GM12892 (cell line): ENCODE results near the gene CD33. TPM values are rescaled to one million over a fixed set of nuclear protein-coding genes. Genes with fewer than 3 reads are reported as not detected.
"Not testable (repeated sequence)": the region's sequence is repeated elsewhere in the genome, so short reads cannot be mapped to it uniquely, and the experiment has no call there.

Source experiments
- DNase-seq: peaks from one replicate; pipeline ENCODE4 v3.0.0; 2011; ENCODE audit not compliant: insufficient read length
- FAIRE-seq: peaks from 2 replicates; lab custom pipeline; 2011; peaks lifted over from hg19 to GRCh38; lab: Jason Lieb, UNC
- POLR2A ChIP-seq: IDR thresholded peaks from 2 replicates; pipeline ENCODE4 v1.6.1; 2011; ENCODE audit warnings: low read depth, low read length, control low read depth
- POLR2AphosphoS5 ChIP-seq: IDR thresholded peaks from 2 replicates; pipeline ENCODE4 v1.6.1; 2011; ENCODE audit warnings: low read depth, low read length, control low read depth
- TAF1 ChIP-seq: IDR thresholded peaks from 2 replicates; pipeline ENCODE4 v1.6.1; 2011; ENCODE audit warnings: low read depth, mild to moderate bottlenecking, control low read depth, low read length, borderline replicate concordance
- polyA plus RNA-seq: library from polyadenylated mRNA; unstranded; fragments of >200 nt; gene quantifications from one replicate; pipeline ENCODE4 v1.2.1, GENCODE V29; 2012; ENCODE audit warnings: missing spikeins, inconsistent platforms; ENCODE audit not compliant: missing spikeins

CD33 gene
- polyA plus RNA-seq: 4.2 TPM

DNA sequence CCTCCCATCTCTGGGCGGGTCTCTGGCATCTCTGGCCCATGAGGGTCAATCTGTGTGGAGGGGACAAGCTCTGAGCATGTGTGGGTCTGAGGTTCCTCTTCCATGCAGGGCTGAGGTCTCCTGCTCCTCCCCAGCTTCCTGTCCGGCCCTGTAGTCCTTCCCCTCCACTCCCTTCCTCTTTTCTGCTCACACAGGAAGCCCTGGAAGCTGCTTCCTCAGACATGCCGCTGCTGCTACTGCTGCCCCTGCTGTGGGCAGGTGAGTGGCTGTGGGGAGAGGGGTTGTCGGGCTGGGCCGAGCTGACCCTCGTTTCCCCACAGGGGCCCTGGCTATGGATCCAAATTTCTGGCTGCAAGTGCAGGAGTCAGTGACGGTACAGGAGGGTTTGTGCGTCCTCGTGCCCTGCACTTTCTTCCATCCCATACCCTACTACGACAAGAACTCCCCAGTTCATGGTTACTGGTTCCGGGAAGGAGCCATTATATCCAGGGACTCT lies at the start of gene CD33:
TSS of gene CD33 (plus strand) at position 183 of the 496 bp plus-strand sequence. CDS start at position 222, 39 bp downstream.
- peak; percentile 62 for FAIRE-seq
- not testable (repeated sequence) for DNase-seq

DNA sequence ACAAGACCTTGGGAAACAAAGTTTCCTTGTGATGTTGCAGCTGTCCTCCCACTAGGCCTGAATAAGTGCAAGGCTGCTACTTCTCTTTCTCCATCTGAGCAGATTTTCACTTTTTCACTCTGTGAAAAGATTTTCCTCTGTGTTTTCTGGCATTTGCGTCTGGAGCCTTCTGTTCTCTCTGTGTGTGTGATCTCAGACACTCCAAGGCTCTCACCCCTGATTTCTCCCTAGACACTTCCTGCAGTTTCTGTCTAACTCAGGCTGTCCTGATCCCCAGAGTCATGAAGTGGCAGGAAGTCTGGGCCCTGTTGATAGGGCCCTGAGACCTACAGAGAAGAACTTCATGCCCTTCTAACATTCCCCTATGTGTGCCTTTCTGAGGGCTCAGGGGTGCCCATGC lies 45.6 kb upstream of the CD33 start:
- FAIRE-seq: no peak
- TF ChIP-seq POLR2A: no peak
- no peak for TF ChIP-seq POLR2AphosphoS5
- no peak for TF ChIP-seq TAF1
- no peak for DNase-seq

DNA sequence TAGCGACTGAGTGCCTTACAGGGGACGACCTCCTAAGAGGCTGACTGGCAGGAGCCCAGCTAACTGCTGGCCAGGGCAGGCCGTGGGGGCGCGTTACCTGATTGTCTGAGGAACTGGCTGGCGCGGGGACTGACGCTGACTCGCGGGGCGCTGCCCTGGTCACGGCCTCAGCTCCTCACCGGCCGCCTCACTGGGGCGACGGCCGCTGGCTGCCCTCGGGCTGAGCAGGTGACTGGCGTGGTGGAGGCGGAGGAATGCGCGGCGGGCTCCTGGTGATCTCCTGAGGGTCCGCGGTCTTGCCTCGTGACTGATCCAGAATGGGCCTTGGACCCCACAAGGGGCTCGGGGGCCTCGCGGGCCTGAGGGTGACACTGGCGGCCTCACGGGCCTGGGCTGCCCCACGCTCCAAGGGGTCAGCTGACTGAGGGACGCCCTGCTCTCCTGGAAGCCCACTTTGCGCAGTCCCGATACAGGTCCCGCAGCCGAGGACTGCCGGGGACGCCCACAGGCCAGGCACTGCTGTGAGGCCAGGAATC lies 43.4 kb upstream of the CD33 start:
- no peak for FAIRE-seq
- TF ChIP-seq POLR2AphosphoS5: no peak
- no peak for DNase-seq

DNA sequence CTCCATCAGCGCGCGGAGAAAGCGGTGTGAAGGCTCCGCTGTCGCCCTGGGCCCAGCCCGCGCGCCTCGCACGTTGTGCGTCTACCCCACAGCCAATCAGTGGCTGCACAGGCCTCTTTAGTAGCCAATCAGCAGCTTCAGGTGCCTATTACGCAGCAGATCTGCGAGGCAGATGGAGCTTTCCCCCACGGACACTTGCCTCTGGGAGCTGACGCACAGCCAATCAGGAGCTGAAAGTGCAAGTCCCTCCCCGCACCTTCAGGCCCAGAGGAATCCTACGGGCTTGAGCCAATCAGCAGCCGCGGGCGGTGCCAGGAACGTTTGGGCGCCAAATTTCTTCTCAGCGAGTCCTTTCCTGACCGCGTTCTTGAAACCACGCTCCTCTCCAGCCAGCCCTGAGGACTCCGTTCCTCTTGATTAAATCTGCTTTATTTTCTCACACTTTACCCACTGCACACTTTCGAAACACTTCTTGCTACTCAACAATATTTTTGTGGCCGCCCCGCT lies 42.9 kb upstream of the CD33 start:
- DNase-seq: no peak
- no peak for TF ChIP-seq TAF1
- no peak for TF ChIP-seq POLR2A
- TF ChIP-seq POLR2AphosphoS5: no peak
- no peak for FAIRE-seq

DNA sequence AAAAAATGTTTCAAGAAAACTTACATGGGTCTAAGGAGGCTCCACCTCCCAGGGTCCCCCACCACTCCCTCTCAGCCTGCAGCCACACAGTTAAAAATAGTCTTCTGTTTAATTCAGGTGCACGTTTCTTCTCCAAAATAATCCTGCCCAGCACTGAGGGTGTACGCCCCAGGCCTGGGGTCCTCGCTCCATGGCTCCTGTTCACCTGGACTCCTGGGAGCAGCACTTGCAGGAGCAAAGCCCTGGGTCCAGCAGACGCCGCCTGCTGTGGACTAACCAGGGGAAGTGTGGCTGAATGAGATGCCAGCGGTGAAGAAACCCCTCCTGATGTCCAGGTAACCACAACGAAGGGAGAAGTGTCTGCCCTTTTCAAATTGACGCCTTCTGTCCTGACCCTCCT lies 41.3 kb upstream of the CD33 start:
- FAIRE-seq: no peak

DNA sequence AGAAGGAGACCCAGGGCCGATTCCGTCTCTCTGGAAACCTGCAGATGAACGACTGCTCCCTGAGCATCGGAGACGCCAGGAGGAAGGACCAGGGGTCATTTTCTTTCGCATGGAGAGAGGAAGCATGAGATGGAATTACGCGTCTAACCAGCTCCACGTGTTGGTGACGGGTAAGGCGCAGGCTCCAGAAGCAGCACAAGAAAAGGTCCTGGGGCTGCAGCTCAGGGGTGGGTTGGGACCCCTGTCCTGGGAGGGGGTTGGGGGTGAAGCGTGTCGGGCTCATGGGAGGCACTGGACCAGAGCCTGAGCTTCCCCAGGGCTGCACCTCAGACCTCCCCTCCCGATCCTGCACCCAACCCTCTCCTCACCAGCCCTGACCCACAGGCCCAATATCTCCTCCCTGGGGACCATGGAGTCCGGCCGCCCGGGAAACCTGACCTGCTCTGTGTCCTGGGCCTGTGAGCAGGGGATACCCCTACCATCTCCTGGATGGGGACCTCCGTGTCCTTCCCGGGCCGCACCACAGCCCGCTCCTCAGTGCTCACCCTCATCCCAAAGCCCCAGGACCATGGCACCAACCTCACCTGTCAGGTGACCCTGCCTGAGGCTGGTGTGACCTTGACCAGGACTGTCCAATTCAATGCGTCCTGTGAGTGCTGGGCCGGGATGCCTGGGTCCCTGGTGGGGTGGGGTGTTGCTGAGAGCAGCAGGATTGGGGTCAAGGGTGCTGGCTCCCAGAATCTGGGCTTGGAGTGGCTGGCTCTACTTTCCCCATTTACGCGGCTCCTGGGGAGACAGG lies 39.6 kb upstream of the CD33 start:
- FAIRE-seq: no peak
- no peak for DNase-seq
- no peak for TF ChIP-seq POLR2AphosphoS5
- TF ChIP-seq POLR2A: no peak
- TF ChIP-seq TAF1: no peak

More for the DNA sequence above, 41.3 kb upstream of the CD33 start:
- DNase-seq: no peak
- TF ChIP-seq POLR2A: no peak
- no peak for TF ChIP-seq TAF1
- TF ChIP-seq POLR2AphosphoS5: no peak

DNA sequence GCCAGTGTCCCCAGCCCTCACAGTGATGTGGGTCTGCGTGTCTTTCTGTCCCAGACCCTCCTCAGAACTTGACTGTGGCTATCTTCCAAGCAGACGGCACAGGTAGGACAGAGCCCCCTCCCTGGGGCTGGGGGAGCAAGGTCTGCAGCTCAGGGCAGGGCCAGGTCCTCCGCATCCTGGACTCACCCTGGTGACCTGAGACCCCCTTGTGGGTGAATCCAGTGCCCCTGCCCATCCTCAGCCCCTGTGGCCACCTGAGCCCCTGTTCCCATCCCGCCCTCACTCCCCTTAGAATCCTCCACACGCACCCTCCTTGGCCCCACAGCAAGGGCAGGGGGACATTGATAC lies 39.0 kb upstream of the CD33 start:
- DNase-seq (no peak), FAIRE-seq (no peak)
- no peak for TF ChIP-seq TAF1

DNA sequence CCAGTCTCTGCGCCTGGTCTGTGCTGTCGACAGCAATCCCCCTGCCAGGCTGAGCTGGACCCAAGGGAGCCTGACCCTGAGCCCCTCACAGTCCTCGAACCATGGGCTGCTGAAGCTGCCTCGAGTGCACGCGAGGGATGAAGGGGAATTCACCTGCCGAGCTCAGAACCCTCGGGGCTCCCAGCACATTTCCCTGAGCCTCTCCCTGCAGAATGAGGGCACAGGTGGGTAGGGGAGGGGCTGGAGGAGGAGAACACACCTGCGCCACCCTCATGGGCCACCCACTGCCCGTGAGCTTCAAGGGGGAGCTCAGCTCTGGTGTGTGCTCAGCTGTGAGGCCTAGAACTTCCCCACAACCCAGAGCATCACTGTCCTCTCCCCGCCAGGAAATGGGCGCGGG lies 38.6 kb upstream of the CD33 start:
- no peak for FAIRE-seq
- DNase-seq: no peak
- no peak for TF ChIP-seq POLR2AphosphoS5
- no peak for TF ChIP-seq POLR2A
- TF ChIP-seq TAF1: no peak

DNA sequence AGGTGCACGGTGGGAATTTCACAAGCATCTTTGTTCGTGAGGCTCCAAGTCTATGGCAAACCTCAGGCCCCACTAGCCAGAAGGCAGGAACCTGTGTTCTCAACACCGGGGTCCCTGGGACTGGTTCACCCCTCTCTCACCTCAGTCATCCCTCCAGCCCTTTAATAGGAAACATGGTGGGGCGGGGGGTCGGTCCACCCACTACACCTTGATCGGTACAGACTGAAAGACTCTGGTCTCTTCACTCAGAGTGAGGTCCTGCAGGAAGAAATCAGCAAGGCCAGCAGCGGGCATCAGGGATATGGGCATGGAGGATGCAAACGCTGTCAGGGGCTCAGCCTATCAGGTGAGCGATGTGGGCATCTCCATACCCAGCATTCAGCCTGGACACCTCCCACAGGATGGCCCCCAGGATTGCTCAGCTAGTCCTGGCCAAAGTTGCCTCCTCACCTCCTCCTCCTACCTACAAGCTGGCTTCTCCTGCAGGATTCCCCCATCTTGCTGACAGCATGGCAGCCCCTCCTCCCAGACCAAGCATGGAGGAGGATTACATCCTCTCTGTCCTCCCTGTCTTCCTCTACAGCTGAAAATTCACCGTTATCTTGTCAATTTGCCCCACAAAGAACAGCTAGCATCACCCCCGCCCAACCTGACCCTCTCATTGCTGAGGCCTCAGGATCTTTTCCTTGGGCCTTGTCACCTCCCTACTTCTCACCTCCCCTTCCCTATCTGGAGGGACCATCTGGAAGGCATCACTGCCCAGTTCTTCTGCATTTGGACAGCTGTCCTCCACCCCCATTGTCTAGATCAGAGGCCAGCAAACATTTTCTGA lies 37.3 kb upstream of the CD33 start:
- FAIRE-seq: no peak
- DNase-seq: no peak
- TF ChIP-seq POLR2AphosphoS5 (no peak), TAF1 (no peak), POLR2A (no peak)

DNA sequence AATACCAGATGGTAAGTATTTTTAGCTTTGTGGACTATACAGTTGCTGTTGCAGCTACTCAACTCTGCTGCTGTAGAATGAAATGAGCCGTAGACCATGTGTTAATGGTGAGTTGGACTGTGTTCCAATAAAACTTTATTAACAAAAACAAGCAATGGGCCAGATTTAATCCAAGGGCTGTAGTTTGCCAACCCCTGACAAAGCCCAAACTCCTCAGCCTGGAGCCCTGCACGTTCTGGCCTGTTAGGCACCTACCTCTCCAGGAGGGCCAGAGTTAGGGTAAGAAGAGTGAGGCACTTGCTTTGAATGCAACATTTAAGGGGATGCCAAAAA lies 36.7 kb upstream of the CD33 start:
- TF ChIP-seq TAF1 (no peak), POLR2AphosphoS5 (no peak), POLR2A (no peak)
- DNase-seq (no peak), FAIRE-seq (no peak)

DNA sequence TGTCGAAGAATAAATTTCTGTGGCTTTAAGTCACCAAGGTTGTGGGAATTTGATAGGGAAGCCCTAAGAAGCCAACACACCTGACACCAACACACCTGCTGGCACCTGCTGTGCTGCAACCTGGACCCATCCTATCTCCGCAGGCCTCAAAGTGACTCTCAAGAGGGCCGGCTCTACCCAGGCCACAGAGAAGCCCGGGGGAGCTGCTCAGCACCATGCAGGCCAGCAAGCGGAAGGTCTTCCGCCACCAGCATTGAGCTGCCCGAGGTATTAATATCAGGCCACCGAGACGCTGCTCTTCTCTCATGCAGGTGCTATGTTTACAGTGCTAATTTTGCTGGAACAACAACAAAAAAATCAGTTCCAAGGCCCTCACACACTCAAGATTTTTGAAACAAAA lies 32.2 kb upstream of the CD33 start:
- DNase-seq (no peak), FAIRE-seq (no peak)
- TF ChIP-seq POLR2AphosphoS5 (no peak), POLR2A (no peak), TAF1 (no peak)
